A673 (cell line): ENCODE data around the gene CYSRT1. TPM values are rescaled to one million over a fixed set of nuclear protein-coding genes. Genes with fewer than 3 reads are reported as not detected.

Source experiments
- BruUV-seq: library from RNA; stranded (reverse); fragments of 400-500 nt; replicated peaks from 2 replicates; lab custom pipeline; 2021; lab: Mats Ljungman, UMichigan
- CTCF ChIA-PET: fragments of 300-600 bp; sonication (Branson Sonifier 250); formaldehyde crosslinking; loops from one replicate; lab custom pipeline; 2022; ENCODE audit warnings: antibody characterized with exemption; lab: Charles Lee
- POLR2A ChIA-PET: fragments of 300-600 bp; sonication (Branson Sonifier 250); formaldehyde crosslinking; loops from one replicate; lab custom pipeline; 2022; ENCODE audit warnings: antibody characterized with exemption; ENCODE audit not compliant: low non-redundant PET; lab: Charles Lee
- DNase-seq: peaks from one replicate; pipeline ENCODE4 v3.0.0-alpha.2; 2015; ENCODE audit warnings: low spot score
- H3K27ac ChIP-seq: fragments of 200-600 bp; sonication (generic); 2 replicates; pipeline ENCODE4 v1.5.1; 2016; ENCODE audit warnings: mixed run types, low read depth, mild to moderate bottlenecking, mixed read lengths, antibody characterized with exemption, low read length; ENCODE audit not compliant: poor library complexity, severe bottlenecking
- H3K27me3 ChIP-seq: fragments of 200-600 bp; sonication (generic); replicated peaks from 2 replicates; pipeline ENCODE4 v1.6.1; 2017; ENCODE audit warnings: mixed run types, low read depth, mild to moderate bottlenecking, mixed read lengths, antibody characterized with exemption, low read length; ENCODE audit not compliant: insufficient read depth, poor library complexity
- H3K36me3 ChIP-seq: fragments of 200-600 bp; sonication (generic); 2 replicates; pipeline ENCODE4 v1.6.1; 2016; ENCODE audit warnings: mixed run types, mild to moderate bottlenecking, mixed read lengths, antibody characterized with exemption, low read length; ENCODE audit not compliant: insufficient read depth, poor library complexity, severe bottlenecking
- H3K4me1 ChIP-seq: fragments of 200-600 bp; sonication (generic); 2 replicates; pipeline ENCODE4 v1.6.1; 2017; ENCODE audit warnings: mixed run types, mild to moderate bottlenecking, mixed read lengths, antibody characterized with exemption, low read length; ENCODE audit not compliant: insufficient read depth, poor library complexity, severe bottlenecking
- H3K4me3 ChIP-seq: fragments of 200-600 bp; sonication (generic); 2 replicates; pipeline ENCODE4 v1.5.1; 2016; ENCODE audit warnings: low read depth, mixed run types, mild to moderate bottlenecking, mixed read lengths, low read length; ENCODE audit not compliant: poor library complexity, severe bottlenecking
- H3K9me3 ChIP-seq: fragments of 200-600 bp; sonication (generic); 2 replicates; pipeline ENCODE4 v1.6.1; 2016; ENCODE audit warnings: mixed run types, low read depth, mild to moderate bottlenecking, mixed read lengths, antibody characterized with exemption, low read length; ENCODE audit not compliant: poor library complexity, severe bottlenecking
- CTCF ChIP-seq: fragments of 300-800, 200-600 bp; sonication (generic); conservative IDR thresholded peaks from 2 replicates; pipeline ENCODE4 v1.5.1; 2017; ENCODE audit warnings: low read depth, mild to moderate bottlenecking, antibody characterized with exemption, low read length, moderate library complexity, mixed read lengths
- EZH2 ChIP-seq: fragments of 200-600 bp; sonication (generic); IDR thresholded peaks from 2 replicates; pipeline ENCODE4 v1.6.1; 2017; ENCODE audit warnings: borderline replicate concordance, low read depth, mild to moderate bottlenecking, mixed read lengths, antibody characterized with exemption, low read length; ENCODE audit not compliant: poor library complexity, severe bottlenecking
- intact Hi-C: fragments of 100-400 bp; cut with micrococcal nuclease; formaldehyde crosslinking; loops from one replicate; pipeline ENCODE4 v1.10.0; 2022; ENCODE audit not compliant: unreplicated experiment
- total RNA-seq: library from RNA; stranded (reverse); gene quantifications from 2 replicates; pipeline ENCODE4 v1.2.3, GENCODE V29; 2021

CYSRT1 gene
- total RNA-seq, 1 experiment from 2014 or later = 0.37 TPM

- no peaks in the 10 kb centered on the region for H3K4me1 ChIP-seq
- H3K9me3 ChIP-seq = no peaks in the 10 kb centered on the region
- no peak overlapping the region for H3K27ac ChIP-seq
- TF ChIP-seq CTCF (no peak), EZH2 (no peak)
- intact Hi-C loops = no loop called here
- BruUV-seq = no TSS peak
- POLR2A ChIA-PET = no interaction called here
- CTCF ChIA-PET = no interaction called here
- no peak for DNase-seq
- H3K36me3 ChIP-seq = peaks cover 25% of the 10 kb centered on the region
- H3K27me3 ChIP-seq = no peaks in the 10 kb centered on the region
- H3K4me3 ChIP-seq = no peak overlapping the region
These were observed 46.1 kb downstream of the CYSRT1 start for GRCh38 chr9:137270929-137271695.

GRCh38 chr9:137271696-137272076, 46.7 kb downstream of the CYSRT1 start:
- TF ChIP-seq CTCF (no peak), EZH2 (no peak)
- ChIA-PET POLR2A (no interaction called here), CTCF (no interaction called here)
- no peak overlapping the region for H3K4me3 ChIP-seq
- no peak overlapping the region for H3K27ac ChIP-seq
- BruUV-seq = no TSS peak
- H3K27me3 ChIP-seq = no peaks in the 10 kb centered on the region
- no peaks in the 10 kb centered on the region for H3K9me3 ChIP-seq
- H3K36me3 ChIP-seq = peaks cover 20% of the 10 kb centered on the region
- intact Hi-C loops = no loop called here
- H3K4me1 ChIP-seq = peaks cover 5% of the 10 kb centered on the region
- DNase-seq = no peak

GRCh38 chr9:137272241-137273094, 47.5 kb downstream of the CYSRT1 start:
- H3K4me1 ChIP-seq = peaks cover 13% of the 10 kb centered on the region
- H3K9me3 ChIP-seq = no peaks in the 10 kb centered on the region
- no peak for TF ChIP-seq CTCF
- no peak for TF ChIP-seq EZH2
- ChIA-PET CTCF (no interaction called here), POLR2A (no interaction called here)
- no peak overlapping the region for H3K27ac ChIP-seq
- H3K36me3 ChIP-seq = peaks cover 16% of the 10 kb centered on the region
- no peaks in the 10 kb centered on the region for H3K27me3 ChIP-seq
- intact Hi-C loops = no loop called here
- BruUV-seq = no TSS peak
- no peak overlapping the region for H3K4me3 ChIP-seq
- DNase-seq = no peak
